Measurements from ENCODE around the gene SLFN14. TPM values are rescaled to one million over a fixed set of nuclear protein-coding genes. Genes with fewer than 3 reads are reported as not detected.

SLFN14 gene
- total RNA-seq, 1 experiment from 2014 or later = not detected

DNA sequence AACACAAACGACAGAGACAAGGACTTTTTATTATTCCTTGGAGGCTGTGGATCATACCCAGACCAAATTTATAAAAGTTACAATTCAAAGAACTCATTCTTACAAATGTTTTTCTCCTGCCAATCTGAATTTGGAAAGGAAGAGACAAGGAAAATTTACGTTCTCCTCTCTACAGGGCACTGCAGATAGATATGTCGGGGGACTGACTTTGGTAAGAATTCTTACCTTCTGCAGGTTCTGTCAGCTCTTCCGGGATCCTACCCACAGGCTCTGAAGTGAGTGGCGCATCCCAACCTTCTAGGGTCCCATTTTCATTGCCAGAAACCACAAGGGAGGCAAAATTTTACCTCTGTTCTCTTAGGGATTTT lies 21.0 kb downstream of the SLFN14 start:
- TF ChIP-seq POLR2AphosphoS5 (IDR thresholded peaks at IDR 0.05; ENCODE audit: low read depth, low read length) (no peak), SIN3A (IDR thresholded peaks at IDR 0.05; ENCODE audit: borderline replicate concordance, insufficient read depth, low read depth, low read length) (no peak), TCF7L2 (IDR thresholded peaks at IDR 0.05; ENCODE audit: low read depth, low read length) (no peak), REST (IDR thresholded peaks at IDR 0.05; ENCODE audit: insufficient read depth in 1 of 2, low read depth in 2 of 2, low read length in 1 of 2) (no peak)
- TF ChIP-seq, protein P1, sequence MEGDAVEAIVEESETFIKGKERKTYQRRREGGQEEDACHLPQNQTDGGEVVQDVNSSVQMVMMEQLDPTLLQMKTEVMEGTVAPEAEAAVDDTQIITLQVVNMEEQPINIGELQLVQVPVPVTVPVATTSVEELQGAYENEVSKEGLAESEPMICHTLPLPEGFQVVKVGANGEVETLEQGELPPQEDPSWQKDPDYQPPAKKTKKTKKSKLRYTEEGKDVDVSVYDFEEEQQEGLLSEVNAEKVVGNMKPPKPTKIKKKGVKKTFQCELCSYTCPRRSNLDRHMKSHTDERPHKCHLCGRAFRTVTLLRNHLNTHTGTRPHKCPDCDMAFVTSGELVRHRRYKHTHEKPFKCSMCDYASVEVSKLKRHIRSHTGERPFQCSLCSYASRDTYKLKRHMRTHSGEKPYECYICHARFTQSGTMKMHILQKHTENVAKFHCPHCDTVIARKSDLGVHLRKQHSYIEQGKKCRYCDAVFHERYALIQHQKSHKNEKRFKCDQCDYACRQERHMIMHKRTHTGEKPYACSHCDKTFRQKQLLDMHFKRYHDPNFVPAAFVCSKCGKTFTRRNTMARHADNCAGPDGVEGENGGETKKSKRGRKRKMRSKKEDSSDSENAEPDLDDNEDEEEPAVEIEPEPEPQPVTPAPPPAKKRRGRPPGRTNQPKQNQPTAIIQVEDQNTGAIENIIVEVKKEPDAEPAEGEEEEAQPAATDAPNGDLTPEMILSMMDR (IDR thresholded peaks at IDR 0.05) = peak; percentile 52
- ATAC-seq (no peak), DNase-seq (ENCODE audit: low read depth, low spot score) (no peak)
- no peak overlapping the region for H3K27ac ChIP-seq (ENCODE audit: low read length)
- no peaks in the 10 kb centered on the region for H3K9me3 ChIP-seq (ENCODE audit: control insufficient read depth, insufficient read depth, low read depth, low read length)
- ChIA-PET POLR2A (no interaction called here), CTCF (interaction anchor here (0.5 to 1.7 kb wide), 10 partner anchors 18 to 1102 kb away, joined by 3 to 12 read pairs (median 6); no protein-coding TSS in a partner anchor)
- BruUV-seq (replicated peaks) = no TSS peak
- in situ Hi-C loops (cut with HindIII; ENCODE audit: low pct_unique_long_range_greater_than_20kb, low sequenced_read_pairs) (loop anchor here (25.0 kb wide), 2 partner anchors 227 to 352 kb away; partner anchors contain the start of gene SLC35G3), intact Hi-C loops (cut with micrococcal nuclease; ENCODE audit: unreplicated experiment) (loop anchor here (2.0 to 10.0 kb wide), 2 partner anchors 105 to 367 kb away; partner anchors contain the start of gene SLFN12)
- H3K4me1 ChIP-seq (ENCODE audit: control insufficient read depth, insufficient read depth, low read length) = no peaks in the 10 kb centered on the region
- H3K36me3 ChIP-seq (ENCODE audit: control insufficient read depth, insufficient read depth, low read length) = no peaks in the 10 kb centered on the region
- no peak overlapping the region for H3K4me3 ChIP-seq (ENCODE audit: low read depth in 2 of 2, low read length in 2 of 2)
- H3K27me3 ChIP-seq (ENCODE audit: control insufficient read depth, insufficient read depth, low read length) = no peaks in the 10 kb centered on the region

DNA sequence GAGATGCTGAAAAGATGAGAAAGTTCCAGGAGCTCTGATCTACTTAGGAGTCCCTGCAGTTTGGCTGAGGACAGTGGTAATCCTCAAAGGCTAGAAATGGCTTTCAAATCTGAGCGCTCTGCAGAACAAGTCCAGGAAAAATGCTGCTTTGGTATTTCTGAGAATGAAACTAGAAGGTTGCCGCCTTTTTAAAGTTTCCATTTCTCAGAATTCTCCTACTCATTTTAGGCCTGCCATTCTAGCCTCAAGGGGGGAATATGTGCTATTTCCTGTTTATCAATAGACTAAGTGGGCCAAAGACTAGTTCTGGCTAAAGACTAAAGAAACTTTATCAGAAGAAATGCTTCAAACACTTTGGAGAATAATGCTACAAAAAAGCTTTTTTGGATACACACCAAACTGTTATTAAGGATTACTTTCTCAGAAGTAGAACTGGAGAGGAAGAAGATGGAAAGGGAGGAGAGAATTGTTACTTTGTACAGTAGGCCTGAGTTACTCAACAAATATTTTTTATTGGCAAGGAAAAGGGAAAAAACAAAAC lies 22.9 kb downstream of the SLFN14 start, which contains the start of gene SLFN12L:
Gene SLFN12L, minus strand, starts transcription at position 78 of the 541 bp plus-strand sequence. CDS start 15,314 bp downstream, outside the sequence.
- no peaks in the 10 kb centered on the region for H3K36me3 ChIP-seq (ENCODE audit: control insufficient read depth, insufficient read depth, low read length)
- no peaks in the 10 kb centered on the region for H3K27me3 ChIP-seq (ENCODE audit: control insufficient read depth, insufficient read depth, low read length)
- CTCF ChIA-PET = interaction anchor here (0.6 kb wide), 1 partner anchor 1330 kb away, joined by 10 read pairs; no protein-coding TSS in a partner anchor
- no peak for ATAC-seq
- no TSS peak for BruUV-seq (replicated peaks)
- no peak for DNase-seq (ENCODE audit: low read depth, low spot score)
- no peak for TF ChIP-seq SIN3A (IDR thresholded peaks at IDR 0.05; ENCODE audit: borderline replicate concordance, insufficient read depth, low read depth, low read length)
- no peak for TF ChIP-seq POLR2AphosphoS5 (IDR thresholded peaks at IDR 0.05; ENCODE audit: low read depth, low read length)
- TF ChIP-seq, protein P1 (IDR thresholded peaks at IDR 0.05) = no peak
- TF ChIP-seq REST (IDR thresholded peaks at IDR 0.05; ENCODE audit: insufficient read depth in 1 of 2, low read depth in 2 of 2, low read length in 1 of 2) = no peak
- no peak for TF ChIP-seq TCF7L2 (IDR thresholded peaks at IDR 0.05; ENCODE audit: low read depth, low read length)
- H3K4me3 ChIP-seq (ENCODE audit: low read depth in 2 of 2, low read length in 2 of 2) = no peak within 1 kb of the TSS
- in situ Hi-C loops (cut with HindIII; ENCODE audit: low pct_unique_long_range_greater_than_20kb, low sequenced_read_pairs) = loop anchor here (25.0 kb wide), 2 partner anchors 225 to 350 kb away; partner anchors contain the start of gene SLC35G3
- H3K9me3 ChIP-seq (ENCODE audit: control insufficient read depth, insufficient read depth, low read depth, low read length) = no peaks in the 10 kb centered on the region
- H3K4me1 ChIP-seq (ENCODE audit: control insufficient read depth, insufficient read depth, low read length) = no peaks in the 10 kb centered on the region
- intact Hi-C loops (cut with micrococcal nuclease; ENCODE audit: unreplicated experiment) = loop anchor here (2.0 to 10.0 kb wide), 2 partner anchors 103 to 365 kb away; partner anchors contain the start of gene SLFN12
- H3K27ac ChIP-seq (ENCODE audit: low read length) = no peak within 1 kb of the TSS
- POLR2A ChIA-PET = interaction anchor here (0.7 kb wide), 1 partner anchor 17 kb away, joined by 3 read pairs; no protein-coding TSS in a partner anchor

Measured in Panc1 (cell line).